ENCODE data around the gene FN1.
"Not testable (repeated sequence)": the region's sequence is repeated elsewhere in the genome, so short reads cannot be mapped to it uniquely, and the experiment has no call there.

FN1 gene

GRCh38 chr2:215421859-215422461 is 13.9 kb downstream of the FN1 start:
- DNase-seq = no peak

GRCh38 chr2:215420471-215420935 is 15.4 kb downstream of the FN1 start:
- no peak for DNase-seq

- no peak for DNase-seq
These were observed 15.9 kb downstream of the FN1 start for GRCh38 chr2:215419769-215420470.

- DNase-seq = no peak
These were observed 16.8 kb downstream of the FN1 start for GRCh38 chr2:215419113-215419512.

- DNase-seq = no peak
These were observed 17.6 kb downstream of the FN1 start for GRCh38 chr2:215418064-215418963.

- DNase-seq = no peak
These were observed 18.4 kb downstream of the FN1 start for GRCh38 chr2:215417400-215417951.

GRCh38 chr2:215416656-215417055 is 19.2 kb downstream of the FN1 start:
- no peak for DNase-seq

GRCh38 chr2:215415820-215416577 is 19.9 kb downstream of the FN1 start:
- DNase-seq = no peak

- DNase-seq = no peak
These were observed 20.6 kb downstream of the FN1 start for GRCh38 chr2:215415218-215415617.

- no peak for DNase-seq
These were observed 21.2 kb downstream of the FN1 start for GRCh38 chr2:215414674-215415073.

GRCh38 chr2:215413974-215414373 is 21.9 kb downstream of the FN1 start:
- no peak for DNase-seq

GRCh38 chr2:215413484-215413777 is 22.4 kb downstream of the FN1 start:
- no peak for DNase-seq

GRCh38 chr2:215411941-215412743 is 23.7 kb downstream of the FN1 start:
- no peak for DNase-seq

- DNase-seq = no peak
These were observed 25.0 kb downstream of the FN1 start for GRCh38 chr2:215410932-215411285.

- not testable (repeated sequence) for DNase-seq
These were observed 25.5 kb downstream of the FN1 start for GRCh38 chr2:215410181-215410931.

- DNase-seq = no peak
These were observed 26.3 kb downstream of the FN1 start for GRCh38 chr2:215409331-215410127.

- not testable (repeated sequence) for DNase-seq
These were observed 27.4 kb downstream of the FN1 start for GRCh38 chr2:215408441-215408840.

- DNase-seq = no peak
These were observed 28.1 kb downstream of the FN1 start for GRCh38 chr2:215407590-215408264.

GRCh38 chr2:215407061-215407460 is 28.8 kb downstream of the FN1 start:
- no peak for DNase-seq

All from activated effector memory CD4-positive, alpha-beta T cell treated with Interleukin-2 at 50 U/mL for 16 hours (primary cell).